ENCODE data around the gene GNAL.

The GNAL gene

DNA sequence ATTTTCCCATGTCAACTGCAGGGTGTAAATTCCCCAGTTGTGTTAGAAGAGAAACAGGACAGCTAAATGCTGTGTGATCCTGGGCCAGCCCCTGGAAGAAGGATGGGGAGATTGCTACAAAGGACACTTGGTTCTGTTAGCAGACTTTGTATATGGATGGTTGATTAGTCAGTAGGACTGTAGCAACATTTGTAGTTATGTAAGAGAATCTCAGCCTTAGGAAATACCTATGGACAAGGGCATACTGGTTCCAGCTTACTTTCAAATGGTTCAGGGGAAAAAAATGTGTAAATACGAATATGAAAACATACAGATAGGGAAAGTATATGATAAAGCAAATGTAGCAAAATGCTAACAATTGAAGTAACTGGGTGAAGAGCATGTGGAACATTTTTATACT lies 47.6 kb downstream of the GNAL start:
- Histone ChIP-seq H3K4me3 (ENCODE audit: insufficient read depth, low read length, poor library complexity, severe bottlenecking) (no peak overlapping the region), H3K36me3 (ENCODE audit: low read length) (no peaks in the 10 kb centered on the region), H3K27me3 (ENCODE audit: low read length) (no peaks in the 10 kb centered on the region), H3K27ac (ENCODE audit: low read depth, low read length) (no peak overlapping the region), H3K79me2 (ENCODE audit: insufficient read depth, low read length) (no peaks in the 10 kb centered on the region), H2AFZ (ENCODE audit: low read depth, low read length, severe bottlenecking) (no peak overlapping the region), H3K9me2 (replicated peaks; ENCODE audit: insufficient read depth, low read length) (no peaks in the 10 kb centered on the region), H3K4me2 (ENCODE audit: low read depth, low read length, poor library complexity, severe bottlenecking) (no peak overlapping the region), H3F3A (ENCODE audit: insufficient read depth) (no peaks in the 10 kb centered on the region), H3K9ac (ENCODE audit: low read length) (no peak overlapping the region), H3K9me3 (ENCODE audit: insufficient read depth, low read length) (no peaks in the 10 kb centered on the region), H4K20me1 (ENCODE audit: low read depth, low read length) (no peaks in the 10 kb centered on the region)
- TF ChIP-seq EZH2phosphoT487 (conservative IDR thresholded peaks at IDR 0.05; ENCODE audit: low read length) = no peak

DNA sequence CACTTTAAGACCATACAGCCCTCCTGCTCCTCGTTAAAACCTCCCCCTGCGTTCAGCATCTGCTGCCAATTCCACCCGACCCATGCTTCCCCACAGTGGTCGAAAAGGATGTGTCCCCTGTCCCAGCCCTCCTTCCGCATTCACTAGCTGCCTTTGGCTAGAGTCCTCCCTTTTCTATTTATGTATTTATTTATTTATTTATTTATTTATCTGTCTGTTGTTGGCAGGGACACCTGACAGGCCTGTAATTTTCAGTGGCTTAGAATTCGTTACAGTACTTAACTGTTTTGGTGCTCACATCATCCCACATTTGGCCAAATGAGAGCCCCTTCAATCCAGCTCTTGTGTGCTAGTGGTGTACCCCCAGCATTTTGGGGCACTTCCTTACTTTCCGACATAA lies 50.8 kb downstream of the GNAL start:
- Histone ChIP-seq H3K4me2 (ENCODE audit: low read depth, low read length, poor library complexity, severe bottlenecking) (no peak overlapping the region), H3K27me3 (ENCODE audit: low read length) (no peaks in the 10 kb centered on the region), H3F3A (ENCODE audit: insufficient read depth) (no peaks in the 10 kb centered on the region), H3K4me3 (ENCODE audit: insufficient read depth, low read length, poor library complexity, severe bottlenecking) (no peak overlapping the region), H2AFZ (ENCODE audit: low read depth, low read length, severe bottlenecking) (no peak overlapping the region), H3K9me3 (ENCODE audit: insufficient read depth, low read length) (no peaks in the 10 kb centered on the region), H3K9me2 (replicated peaks; ENCODE audit: insufficient read depth, low read length) (no peaks in the 10 kb centered on the region), H3K9ac (ENCODE audit: low read length) (no peak overlapping the region), H4K20me1 (ENCODE audit: low read depth, low read length) (no peaks in the 10 kb centered on the region), H3K79me2 (ENCODE audit: insufficient read depth, low read length) (no peaks in the 10 kb centered on the region), H3K27ac (ENCODE audit: low read depth, low read length) (no peak overlapping the region), H3K36me3 (ENCODE audit: low read length) (no peaks in the 10 kb centered on the region)
- TF ChIP-seq, protein P1, sequence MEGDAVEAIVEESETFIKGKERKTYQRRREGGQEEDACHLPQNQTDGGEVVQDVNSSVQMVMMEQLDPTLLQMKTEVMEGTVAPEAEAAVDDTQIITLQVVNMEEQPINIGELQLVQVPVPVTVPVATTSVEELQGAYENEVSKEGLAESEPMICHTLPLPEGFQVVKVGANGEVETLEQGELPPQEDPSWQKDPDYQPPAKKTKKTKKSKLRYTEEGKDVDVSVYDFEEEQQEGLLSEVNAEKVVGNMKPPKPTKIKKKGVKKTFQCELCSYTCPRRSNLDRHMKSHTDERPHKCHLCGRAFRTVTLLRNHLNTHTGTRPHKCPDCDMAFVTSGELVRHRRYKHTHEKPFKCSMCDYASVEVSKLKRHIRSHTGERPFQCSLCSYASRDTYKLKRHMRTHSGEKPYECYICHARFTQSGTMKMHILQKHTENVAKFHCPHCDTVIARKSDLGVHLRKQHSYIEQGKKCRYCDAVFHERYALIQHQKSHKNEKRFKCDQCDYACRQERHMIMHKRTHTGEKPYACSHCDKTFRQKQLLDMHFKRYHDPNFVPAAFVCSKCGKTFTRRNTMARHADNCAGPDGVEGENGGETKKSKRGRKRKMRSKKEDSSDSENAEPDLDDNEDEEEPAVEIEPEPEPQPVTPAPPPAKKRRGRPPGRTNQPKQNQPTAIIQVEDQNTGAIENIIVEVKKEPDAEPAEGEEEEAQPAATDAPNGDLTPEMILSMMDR (IDR thresholded peaks at IDR 0.05; ENCODE audit: insufficient read depth, low read length, poor library complexity, severe bottlenecking) = no peak
- TF ChIP-seq EZH2phosphoT487 (conservative IDR thresholded peaks at IDR 0.05; ENCODE audit: low read length) = no peak

DNA sequence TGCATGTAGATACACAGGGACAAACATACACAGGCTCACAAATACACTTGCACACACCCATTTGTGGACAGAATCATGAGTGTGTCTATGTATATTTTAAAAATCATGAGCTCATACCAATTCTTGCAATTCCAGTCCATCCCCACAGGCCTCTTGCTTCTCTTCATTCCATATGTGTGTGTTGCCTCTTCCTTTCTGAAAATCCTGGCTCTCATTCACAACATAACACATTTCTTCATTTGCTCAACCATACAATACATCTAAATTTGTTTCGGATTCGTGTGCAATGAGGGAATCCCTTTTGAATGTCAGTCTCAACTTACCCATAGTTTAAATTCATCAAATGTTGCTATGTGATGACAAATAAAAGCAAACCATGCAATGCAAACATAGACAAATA lies 51.4 kb downstream of the GNAL start:
- Histone ChIP-seq H3K9me2 (replicated peaks; ENCODE audit: insufficient read depth, low read length) (no peaks in the 10 kb centered on the region), H3K27ac (ENCODE audit: low read depth, low read length) (no peak overlapping the region), H3F3A (ENCODE audit: insufficient read depth) (no peaks in the 10 kb centered on the region), H3K4me2 (ENCODE audit: low read depth, low read length, poor library complexity, severe bottlenecking) (no peak overlapping the region), H3K4me3 (ENCODE audit: insufficient read depth, low read length, poor library complexity, severe bottlenecking) (no peak overlapping the region), H3K9me3 (ENCODE audit: insufficient read depth, low read length) (no peaks in the 10 kb centered on the region), H4K20me1 (ENCODE audit: low read depth, low read length) (no peaks in the 10 kb centered on the region), H3K79me2 (ENCODE audit: insufficient read depth, low read length) (no peaks in the 10 kb centered on the region), H2AFZ (ENCODE audit: low read depth, low read length, severe bottlenecking) (no peak overlapping the region), H3K27me3 (ENCODE audit: low read length) (no peaks in the 10 kb centered on the region), H3K9ac (ENCODE audit: low read length) (no peak overlapping the region), H3K36me3 (ENCODE audit: low read length) (no peaks in the 10 kb centered on the region)
- TF ChIP-seq, protein P1 (IDR thresholded peaks at IDR 0.05; ENCODE audit: insufficient read depth, low read length, poor library complexity, severe bottlenecking) = no peak
- TF ChIP-seq EZH2phosphoT487 (conservative IDR thresholded peaks at IDR 0.05; ENCODE audit: low read length) = no peak

DNA sequence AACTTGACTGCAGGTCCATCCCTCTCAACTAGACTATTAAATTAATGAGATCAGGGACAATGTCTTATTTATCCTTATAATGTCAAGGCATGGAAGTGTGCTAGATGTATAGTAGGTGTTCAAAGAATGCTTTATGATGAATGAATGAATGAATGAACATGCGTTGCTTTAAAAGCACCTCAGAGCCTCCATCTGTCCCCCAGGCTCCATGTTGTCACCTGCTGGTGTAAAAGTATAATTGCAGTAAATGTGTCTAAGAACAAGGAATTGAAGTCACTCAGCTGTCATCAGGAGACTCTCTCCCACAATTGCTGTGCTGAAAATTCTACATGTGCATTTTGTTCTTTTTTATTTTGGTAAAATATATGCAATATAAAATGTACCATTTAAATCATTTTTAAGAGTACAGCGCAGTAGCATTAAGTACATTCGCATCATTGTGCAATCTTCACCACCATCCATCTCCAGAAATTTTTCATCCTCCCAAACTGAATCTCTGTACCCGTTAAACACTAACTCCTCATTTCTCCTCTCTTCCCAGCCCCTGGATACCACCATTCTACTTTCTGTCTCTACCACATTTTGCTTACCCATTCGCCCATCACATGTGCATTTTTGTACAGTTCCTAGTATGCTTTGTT lies 52.6 kb downstream of the GNAL start:
- no peaks in the 10 kb centered on the region for H3K9me2 ChIP-seq (replicated peaks; ENCODE audit: insufficient read depth, low read length)
- no peaks in the 10 kb centered on the region for H3K9me3 ChIP-seq (ENCODE audit: insufficient read depth, low read length)
- H3F3A ChIP-seq (ENCODE audit: insufficient read depth) = no peaks in the 10 kb centered on the region
- no peak overlapping the region for H3K27ac ChIP-seq (ENCODE audit: low read depth, low read length)
- H3K36me3 ChIP-seq (ENCODE audit: low read length) = no peaks in the 10 kb centered on the region
- H3K9ac ChIP-seq (ENCODE audit: low read length) = no peak overlapping the region
- H3K79me2 ChIP-seq (ENCODE audit: insufficient read depth, low read length) = no peaks in the 10 kb centered on the region
- H4K20me1 ChIP-seq (ENCODE audit: low read depth, low read length) = no peaks in the 10 kb centered on the region
- no peak overlapping the region for H3K4me3 ChIP-seq (ENCODE audit: insufficient read depth, low read length, poor library complexity, severe bottlenecking)
- H2AFZ ChIP-seq (ENCODE audit: low read depth, low read length, severe bottlenecking) = no peak overlapping the region
- TF ChIP-seq EZH2phosphoT487 (conservative IDR thresholded peaks at IDR 0.05; ENCODE audit: low read length) = no peak
- TF ChIP-seq, protein P1 (IDR thresholded peaks at IDR 0.05; ENCODE audit: insufficient read depth, low read length, poor library complexity, severe bottlenecking) = no peak
- H3K27me3 ChIP-seq (ENCODE audit: low read length) = no peaks in the 10 kb centered on the region
- H3K4me2 ChIP-seq (ENCODE audit: low read depth, low read length, poor library complexity, severe bottlenecking) = no peak overlapping the region
